ENCODE results near the gene CARNS1.
A peak's percentile ranks its signal among the peaks of the same experiment; 100 is the strongest.

Gene CARNS1

DNA sequence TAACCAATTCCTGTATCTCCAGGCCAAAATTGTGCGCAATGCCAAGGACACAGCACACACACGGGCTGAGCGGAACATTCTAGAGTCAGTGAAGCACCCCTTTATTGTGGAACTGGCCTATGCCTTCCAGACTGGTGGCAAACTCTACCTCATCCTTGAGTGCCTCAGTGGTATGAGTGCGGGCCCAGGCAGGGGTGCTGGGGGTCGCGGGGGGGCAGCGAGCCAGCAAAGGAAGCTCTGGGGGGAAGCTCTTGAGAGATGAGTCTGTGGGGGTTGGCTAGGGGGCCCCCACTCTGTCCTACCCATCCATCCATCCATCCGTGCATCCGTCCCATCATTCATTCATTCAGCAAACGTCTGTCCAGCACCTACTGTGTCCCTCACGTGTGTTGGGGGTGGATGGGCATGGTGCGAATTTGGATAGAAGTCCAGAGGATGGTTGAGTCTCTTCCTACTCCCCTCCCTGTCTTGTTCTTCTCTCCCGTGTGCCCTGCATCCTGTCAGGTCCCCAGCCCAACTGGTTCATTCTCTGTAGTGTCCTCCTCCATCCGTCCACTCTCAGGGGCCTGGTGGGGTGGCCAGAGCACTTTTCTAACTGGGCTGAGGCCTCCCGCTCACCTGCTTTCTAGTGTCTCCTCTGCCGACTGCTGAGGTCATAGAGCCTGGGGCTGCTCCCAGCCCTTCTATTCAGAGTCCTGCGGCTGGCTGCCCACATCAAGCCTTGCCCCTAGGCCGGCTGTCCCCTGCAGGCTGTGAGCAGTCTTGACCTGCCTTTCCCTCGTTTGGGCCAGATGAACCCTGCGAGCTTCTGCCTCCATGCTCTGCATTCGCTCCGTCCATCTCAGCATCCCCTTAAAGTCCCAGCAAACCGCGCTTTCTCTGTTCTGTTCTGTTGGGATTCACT, 16.1 kb downstream of the CARNS1 start:
- Mint-ChIP-seq H3K4me3 (peak overlapping the region; percentile 56), H3K36me3 (ENCODE audit: low read depth) (peaks cover 27% of the 10 kb centered on the region), H3K4me1 (ENCODE audit: low read depth) (peaks cover 29% of the 10 kb centered on the region)

DNA sequence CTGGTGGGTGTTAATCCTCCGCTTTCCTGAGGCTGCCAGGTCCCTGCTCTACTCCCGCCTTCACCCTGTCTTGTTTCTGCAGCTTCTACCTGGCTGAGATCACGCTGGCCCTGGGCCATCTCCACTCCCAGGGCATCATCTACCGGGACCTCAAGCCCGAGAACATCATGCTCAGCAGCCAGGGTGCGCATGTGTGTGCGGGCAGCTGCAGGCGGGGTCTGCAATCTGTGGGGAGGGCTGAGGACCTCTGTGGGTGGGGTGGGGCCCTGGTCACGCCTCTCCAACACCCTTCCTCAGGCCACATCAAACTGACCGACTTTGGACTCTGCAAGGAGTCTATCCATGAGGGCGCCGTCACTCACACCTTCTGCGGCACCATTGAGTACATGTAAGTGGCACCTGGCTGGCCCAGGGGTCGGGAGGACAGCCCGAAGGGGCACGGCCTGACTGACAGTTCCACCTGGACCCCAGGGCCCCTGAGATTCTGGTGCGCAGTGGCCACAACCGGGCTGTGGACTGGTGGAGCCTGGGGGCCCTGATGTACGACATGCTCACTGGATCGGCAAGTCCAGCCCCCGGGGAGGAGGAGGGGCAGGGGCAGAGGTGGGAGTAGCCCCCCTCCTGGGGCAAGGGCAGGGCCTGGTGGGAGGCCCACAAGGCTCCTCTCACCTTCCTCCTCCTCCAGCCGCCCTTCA, 17.3 kb downstream of the CARNS1 start:
- H3K4me1 Mint-ChIP-seq (ENCODE audit: low read depth): peaks cover 22% of the 10 kb centered on the region
- H3K9me3 Mint-ChIP-seq: no peaks in the 10 kb centered on the region
- H3K36me3 Mint-ChIP-seq (ENCODE audit: low read depth): peaks cover 32% of the 10 kb centered on the region
- no peak overlapping the region for H3K4me3 Mint-ChIP-seq
- H3K27ac Mint-ChIP-seq: peak overlapping the region; percentile 9
- H3K27me3 Mint-ChIP-seq (ENCODE audit: low read depth): no peaks in the 10 kb centered on the region

More for the DNA sequence above, 16.1 kb downstream of the CARNS1 start:
- H3K27me3 Mint-ChIP-seq (ENCODE audit: low read depth): no peaks in the 10 kb centered on the region
- peak overlapping the region; percentile 67 for H3K27ac Mint-ChIP-seq
- no peaks in the 10 kb centered on the region for H3K9me3 Mint-ChIP-seq

DNA sequence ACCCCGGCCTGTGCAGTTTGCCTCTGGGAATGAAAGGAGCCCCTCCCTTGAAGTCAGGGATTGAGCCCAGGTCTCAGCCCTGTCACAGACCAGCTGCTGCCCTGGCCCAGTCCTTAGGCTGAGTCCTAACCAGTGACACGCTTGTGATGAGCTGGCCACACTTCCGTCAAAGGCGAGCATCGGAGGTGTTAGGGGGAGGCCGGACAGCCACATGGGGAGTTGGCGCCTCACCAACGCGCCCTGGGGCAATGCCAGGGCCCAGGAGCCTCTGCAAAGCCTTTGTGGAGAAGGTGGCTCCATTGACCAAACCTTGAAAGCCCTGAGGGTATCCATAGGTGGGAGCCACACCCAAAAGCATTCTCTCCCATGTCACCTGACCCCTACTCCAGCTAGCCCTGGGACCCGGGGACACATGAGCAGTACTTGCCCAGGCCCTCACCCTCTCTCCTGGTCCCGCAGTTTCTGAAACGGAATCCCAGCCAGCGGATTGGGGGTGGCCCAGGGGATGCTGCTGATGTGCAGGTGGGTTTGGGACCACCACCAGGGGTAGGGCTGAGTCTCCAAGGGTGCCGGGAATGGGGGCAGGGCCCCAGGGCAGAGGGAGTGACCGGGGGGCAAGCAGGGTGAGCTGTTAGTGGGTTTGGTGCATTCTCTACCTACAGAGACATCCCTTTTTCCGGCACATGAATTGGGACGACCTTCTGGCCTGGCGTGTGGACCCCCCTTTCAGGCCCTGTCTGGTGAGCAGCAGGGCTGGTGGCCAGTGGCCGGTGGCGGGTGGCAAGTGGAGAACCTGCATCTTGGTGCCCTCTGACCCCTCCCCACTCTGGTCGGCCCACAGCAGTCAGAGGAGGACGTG, 18.3 kb downstream of the CARNS1 start:
- H3K36me3 Mint-ChIP-seq (ENCODE audit: low read depth): peaks cover 34% of the 10 kb centered on the region
- no peaks in the 10 kb centered on the region for H3K9me3 Mint-ChIP-seq
- no peaks in the 10 kb centered on the region for H3K27me3 Mint-ChIP-seq (ENCODE audit: low read depth)
- H3K4me3 Mint-ChIP-seq: no peak overlapping the region
- H3K4me1 Mint-ChIP-seq (ENCODE audit: low read depth): peaks cover 21% of the 10 kb centered on the region
- H3K27ac Mint-ChIP-seq: peak overlapping the region; percentile 49

DNA sequence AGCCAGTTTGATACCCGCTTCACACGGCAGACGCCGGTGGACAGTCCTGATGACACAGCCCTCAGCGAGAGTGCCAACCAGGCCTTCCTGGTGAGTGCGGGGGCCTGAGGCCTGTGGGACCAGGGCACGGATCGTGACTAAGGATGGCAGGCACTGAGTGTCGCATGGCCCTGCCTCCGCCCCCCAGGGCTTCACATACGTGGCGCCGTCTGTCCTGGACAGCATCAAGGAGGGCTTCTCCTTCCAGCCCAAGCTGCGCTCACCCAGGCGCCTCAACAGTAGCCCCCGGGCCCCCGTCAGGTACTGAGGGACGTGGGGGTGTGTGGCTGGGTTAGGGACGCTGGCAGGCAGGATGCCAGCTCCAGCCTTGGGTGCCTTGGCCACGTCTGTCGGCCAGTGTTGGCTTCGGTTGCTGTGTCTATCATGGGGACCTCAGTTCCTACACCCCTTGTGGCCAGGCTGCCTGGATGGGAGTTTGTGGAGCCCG, 19.0 kb downstream of the CARNS1 start:
- peak overlapping the region; percentile 9 for H3K27ac Mint-ChIP-seq
- H3K36me3 Mint-ChIP-seq (ENCODE audit: low read depth): peaks cover 41% of the 10 kb centered on the region
- peaks cover 27% of the 10 kb centered on the region for H3K4me1 Mint-ChIP-seq (ENCODE audit: low read depth)
- H3K27me3 Mint-ChIP-seq (ENCODE audit: low read depth): no peaks in the 10 kb centered on the region
- H3K4me3 Mint-ChIP-seq: no peak overlapping the region
- no peaks in the 10 kb centered on the region for H3K9me3 Mint-ChIP-seq

DNA sequence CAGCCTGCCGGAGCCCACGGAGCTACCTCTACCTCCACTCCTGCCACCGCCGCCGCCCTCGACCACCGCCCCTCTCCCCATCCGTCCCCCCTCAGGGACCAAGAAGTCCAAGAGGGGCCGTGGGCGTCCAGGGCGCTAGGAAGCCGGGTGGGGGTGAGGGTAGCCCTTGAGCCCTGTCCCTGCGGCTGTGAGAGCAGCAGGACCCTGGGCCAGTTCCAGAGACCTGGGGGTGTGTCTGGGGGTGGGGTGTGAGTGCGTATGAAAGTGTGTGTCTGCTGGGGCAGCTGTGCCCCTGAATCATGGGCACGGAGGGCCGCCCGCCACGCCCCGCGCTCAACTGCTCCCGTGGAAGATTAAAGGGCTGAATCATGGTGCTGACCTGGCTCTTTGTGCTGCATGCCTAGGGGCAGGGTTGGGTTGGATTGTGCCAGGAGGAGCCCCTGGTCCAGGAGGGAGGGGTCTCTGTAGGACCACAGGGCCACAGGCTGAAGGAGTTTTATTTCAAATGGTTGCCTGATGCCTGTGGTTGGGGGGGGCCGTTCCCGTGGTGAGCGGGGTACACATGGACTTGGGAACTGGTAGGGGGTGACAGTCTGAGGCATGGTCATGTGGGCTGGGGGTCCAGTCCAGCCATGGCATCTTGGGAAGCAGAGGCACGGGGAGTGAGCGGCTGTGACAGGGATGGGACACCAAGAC, 19.7 kb downstream of the CARNS1 start:
- H3K9me3 Mint-ChIP-seq: no peaks in the 10 kb centered on the region
- H3K4me3 Mint-ChIP-seq: peak overlapping the region; percentile 80
- H3K4me1 Mint-ChIP-seq (ENCODE audit: low read depth): peaks cover 33% of the 10 kb centered on the region
- H3K27me3 Mint-ChIP-seq (ENCODE audit: low read depth): no peaks in the 10 kb centered on the region
- H3K36me3 Mint-ChIP-seq (ENCODE audit: low read depth): peaks cover 44% of the 10 kb centered on the region
- peak overlapping the region; percentile 41 for H3K27ac Mint-ChIP-seq

DNA sequence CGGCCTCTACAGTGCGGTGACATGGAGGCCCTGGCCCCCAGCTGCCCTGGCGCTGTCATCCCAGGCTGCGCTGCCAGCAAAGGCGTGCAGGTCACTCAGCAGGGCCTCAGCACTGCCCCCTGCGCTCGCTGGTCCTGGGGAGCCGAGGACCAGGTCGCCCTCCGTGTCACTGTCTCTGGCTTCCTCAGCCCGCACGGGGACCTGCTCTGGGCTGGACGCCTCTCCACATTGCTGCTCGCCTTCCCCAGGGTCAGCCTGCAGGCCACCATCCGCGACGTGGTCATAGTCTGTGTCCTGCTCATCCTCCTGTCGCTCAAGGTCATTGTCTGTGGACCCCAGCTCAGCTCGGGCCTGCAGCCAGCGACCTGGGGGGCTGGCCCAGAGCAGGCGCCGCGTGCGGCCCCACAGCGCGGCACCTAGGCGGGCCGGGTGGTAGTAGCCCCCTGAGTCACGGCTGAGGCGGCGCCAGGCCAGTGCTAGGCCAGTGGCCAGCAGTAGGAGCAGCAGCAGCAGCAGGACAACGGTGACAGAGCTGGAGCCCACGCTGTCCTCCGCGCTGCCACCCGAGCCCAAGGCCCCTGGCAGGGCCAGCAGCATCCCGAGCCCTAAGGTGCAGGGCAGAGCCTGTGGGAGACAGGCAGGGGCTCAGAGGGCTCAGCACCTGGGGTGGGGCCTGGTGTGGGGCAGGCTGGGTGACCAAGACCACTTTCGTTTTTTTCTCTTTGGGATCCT, 20.4 kb downstream of the CARNS1 start:
- H3K9me3 Mint-ChIP-seq: no peaks in the 10 kb centered on the region
- H3K27ac Mint-ChIP-seq: peak overlapping the region; percentile 83
- peaks cover 37% of the 10 kb centered on the region for H3K4me1 Mint-ChIP-seq (ENCODE audit: low read depth)
- H3K36me3 Mint-ChIP-seq (ENCODE audit: low read depth): peaks cover 43% of the 10 kb centered on the region
- H3K4me3 Mint-ChIP-seq: peak overlapping the region; percentile 99
- H3K27me3 Mint-ChIP-seq (ENCODE audit: low read depth): no peaks in the 10 kb centered on the region

DNA sequence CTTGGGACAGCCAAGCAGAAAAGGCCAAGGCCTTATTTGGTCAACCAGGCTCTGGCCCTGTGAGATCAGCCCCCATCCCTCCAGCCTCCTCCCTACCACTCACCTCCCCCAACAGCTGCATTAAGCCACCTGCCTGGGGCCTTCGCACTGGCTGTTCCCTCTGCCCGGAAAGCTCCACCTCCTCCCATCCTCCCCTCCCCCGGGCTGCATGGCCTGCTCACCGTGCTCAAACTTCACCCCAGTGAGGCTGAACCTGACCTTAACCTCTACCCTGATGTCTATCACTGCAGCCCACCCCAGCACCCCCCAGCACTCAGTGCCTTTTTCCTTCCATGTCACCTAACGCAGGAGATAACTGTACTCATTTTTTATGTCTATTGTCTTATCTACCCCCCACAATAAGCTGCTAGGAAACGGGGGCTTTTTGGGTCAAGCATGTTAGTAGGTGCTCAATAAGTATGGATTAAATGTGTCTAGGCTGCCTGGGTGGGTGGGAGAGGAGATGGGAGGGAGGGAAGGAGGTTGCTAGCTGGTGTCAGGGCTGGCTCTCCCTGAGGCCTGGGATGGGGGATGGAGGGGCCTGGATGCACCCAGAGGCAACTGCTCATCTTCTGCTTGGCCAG, 21.1 kb downstream of the CARNS1 start:
- peaks cover 38% of the 10 kb centered on the region for H3K4me1 Mint-ChIP-seq (ENCODE audit: low read depth)
- no peaks in the 10 kb centered on the region for H3K27me3 Mint-ChIP-seq (ENCODE audit: low read depth)
- no peaks in the 10 kb centered on the region for H3K9me3 Mint-ChIP-seq
- peaks cover 42% of the 10 kb centered on the region for H3K36me3 Mint-ChIP-seq (ENCODE audit: low read depth)
- H3K27ac Mint-ChIP-seq: peak overlapping the region; percentile 83
- H3K4me3 Mint-ChIP-seq: peak overlapping the region; percentile 99

DNA sequence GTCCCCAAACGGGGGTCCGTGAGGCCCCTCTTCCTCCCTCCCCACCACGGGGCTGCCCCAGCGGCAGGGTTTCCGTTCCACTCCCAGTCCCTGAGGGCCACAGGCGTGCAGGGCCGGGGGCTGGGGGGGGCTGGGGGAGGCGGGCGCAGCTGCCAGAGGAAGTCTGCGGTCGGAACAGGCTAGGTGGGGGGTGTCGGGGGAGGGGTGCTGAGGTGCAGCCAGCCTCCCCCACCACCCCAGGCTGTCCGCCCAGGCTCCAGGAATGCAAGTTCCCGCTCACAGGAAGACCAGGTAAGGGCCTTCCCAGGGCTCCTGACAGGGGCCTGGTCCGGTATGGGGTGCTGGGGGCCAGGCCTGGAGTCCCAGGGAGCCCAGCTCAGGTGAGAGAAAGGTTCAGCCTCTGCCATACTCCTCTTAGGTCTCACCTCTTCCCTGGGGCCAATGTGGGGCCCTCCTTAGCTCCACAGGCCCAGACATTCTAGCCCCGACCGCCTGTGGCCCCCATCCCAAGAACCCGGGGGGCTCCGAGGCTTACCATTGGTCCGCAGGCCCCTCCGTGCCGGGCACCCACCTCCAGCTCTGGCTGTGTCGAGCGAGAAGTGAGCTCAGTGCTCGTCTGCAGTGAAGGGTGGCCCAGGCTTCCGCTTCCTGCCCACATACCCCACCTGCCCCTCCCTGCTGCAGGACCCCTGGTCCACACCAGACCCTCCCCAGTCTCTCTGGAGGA, 21.8 kb downstream of the CARNS1 start, which contains the start of gene PTPRCAP:
PTPRCAP (minus strand) TSS at position 601 of the 727 bp plus-strand sequence; CDS start at position 538, 63 bp downstream.
- Mint-ChIP-seq H3K36me3 (ENCODE audit: low read depth) (peaks cover 35% of the 10 kb centered on the region), H3K27ac (peak within 1 kb of the TSS; percentile 88), H3K4me3 (peak within 1 kb of the TSS; percentile 99), H3K4me1 (ENCODE audit: low read depth) (peaks cover 36% of the 10 kb centered on the region), H3K27me3 (ENCODE audit: low read depth) (no peaks in the 10 kb centered on the region), H3K9me3 (no peaks in the 10 kb centered on the region)

DNA sequence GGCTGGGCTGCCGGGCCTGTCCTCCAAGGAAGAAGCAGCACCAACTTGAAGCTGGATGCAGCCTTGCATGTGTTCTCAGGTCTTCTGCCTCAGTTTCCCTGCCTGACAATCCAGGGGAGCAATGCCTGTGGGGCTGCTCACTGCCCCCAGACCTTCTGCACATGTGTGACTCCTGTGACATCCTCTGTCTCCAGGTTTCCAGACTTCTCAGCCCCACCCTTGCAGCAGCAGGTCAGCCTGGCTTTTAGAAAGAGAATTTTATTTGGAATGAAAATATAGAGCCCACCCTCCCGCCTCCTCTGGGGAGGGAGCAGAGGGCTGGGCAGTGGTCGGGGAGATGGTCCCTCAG, 22.3 kb downstream of the CARNS1 start:
- Mint-ChIP-seq H3K4me1 (ENCODE audit: low read depth) (peaks cover 35% of the 10 kb centered on the region), H3K27ac (peak overlapping the region; percentile 88), H3K4me3 (peak overlapping the region; percentile 99), H3K36me3 (ENCODE audit: low read depth) (peaks cover 33% of the 10 kb centered on the region), H3K27me3 (ENCODE audit: low read depth) (no peaks in the 10 kb centered on the region), H3K9me3 (no peaks in the 10 kb centered on the region)

DNA sequence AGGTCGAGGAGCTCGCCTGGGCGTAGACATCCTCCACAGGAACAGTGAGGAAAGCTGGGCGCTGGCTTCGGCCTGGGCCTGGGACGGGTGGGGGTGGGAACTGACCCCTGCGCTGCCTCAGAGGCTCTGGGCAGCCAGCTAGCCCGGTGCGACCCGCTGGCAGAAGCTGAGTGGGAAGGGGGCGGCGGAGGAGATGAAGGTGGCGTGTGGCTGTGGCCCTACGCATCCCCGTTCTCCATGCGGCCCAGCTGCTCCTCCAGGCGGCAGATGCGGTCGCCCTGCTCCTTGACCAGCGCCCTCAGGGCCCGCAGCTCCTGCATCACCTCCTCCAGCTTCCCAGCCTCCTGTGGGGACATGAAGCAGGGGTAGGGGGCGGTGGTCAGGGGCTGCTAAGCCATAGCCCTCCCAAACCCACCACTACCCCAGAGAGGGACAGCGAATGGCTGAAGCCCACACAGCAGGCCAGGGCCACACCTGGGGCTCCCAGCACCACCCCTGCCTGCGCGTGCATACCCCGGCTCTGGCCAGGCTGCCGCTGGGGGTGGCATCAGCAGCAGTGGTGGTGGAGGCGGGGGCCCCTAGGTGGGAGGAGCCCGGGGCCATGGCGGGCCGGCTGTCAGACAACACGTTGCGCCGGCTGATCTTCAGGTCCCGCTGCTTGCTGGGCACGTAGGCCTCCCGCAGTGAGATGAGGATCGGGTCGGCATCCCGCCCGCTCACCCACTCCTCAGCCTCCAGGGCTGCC, 22.9 kb downstream of the CARNS1 start:
- Mint-ChIP-seq H3K9me3 (no peaks in the 10 kb centered on the region), H3K27me3 (ENCODE audit: low read depth) (no peaks in the 10 kb centered on the region), H3K4me3 (peak overlapping the region; percentile 99), H3K36me3 (ENCODE audit: low read depth) (peaks cover 33% of the 10 kb centered on the region), H3K27ac (peak overlapping the region; percentile 99), H3K4me1 (ENCODE audit: low read depth) (peaks cover 34% of the 10 kb centered on the region)

DNA sequence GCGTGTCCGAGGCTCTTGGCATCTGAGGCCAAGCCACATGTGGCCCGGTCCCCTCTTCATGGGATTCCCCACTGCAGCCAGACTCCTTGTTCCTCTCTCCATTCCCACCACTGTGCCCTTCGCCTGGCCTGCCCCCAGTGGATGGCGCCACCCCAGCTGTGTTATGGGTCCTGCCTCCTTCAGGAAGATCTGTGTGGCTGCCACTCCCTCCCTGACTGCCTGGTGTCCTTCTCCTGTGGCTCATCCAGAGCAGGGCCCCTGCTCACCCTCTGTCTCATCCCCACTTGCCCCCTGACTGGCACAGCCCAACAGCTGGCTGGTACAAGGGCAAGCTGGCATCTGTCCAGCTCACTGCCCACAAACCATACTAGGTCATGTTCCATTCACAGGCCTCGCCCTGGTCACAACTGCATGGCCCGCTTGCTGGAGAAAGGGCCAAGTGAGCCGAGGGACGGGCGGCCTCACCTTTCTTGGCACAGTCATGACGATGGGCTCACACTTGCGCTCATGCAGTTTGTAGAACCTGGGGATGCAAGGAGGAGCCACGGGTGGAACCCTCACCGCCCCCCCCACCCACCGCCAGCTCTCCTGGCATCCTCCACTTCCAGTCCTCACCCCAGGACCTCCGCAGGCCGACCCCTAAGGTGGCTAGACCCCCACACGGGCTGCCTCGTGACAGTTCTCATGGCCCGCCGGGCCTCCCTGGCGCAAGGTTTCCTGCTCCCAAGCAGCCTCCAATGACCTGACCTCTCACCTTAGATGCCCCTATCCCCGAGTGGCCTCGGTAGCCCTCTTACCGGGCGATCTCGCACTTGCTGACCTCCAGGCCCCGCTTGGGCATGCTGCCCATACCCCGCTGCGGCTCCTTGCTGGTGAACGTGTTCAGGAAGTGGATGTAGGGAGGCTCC, 24.1 kb downstream of the CARNS1 start:
- H3K4me3 Mint-ChIP-seq: peak overlapping the region; percentile 99
- peak overlapping the region; percentile 99 for H3K27ac Mint-ChIP-seq
- H3K27me3 Mint-ChIP-seq (ENCODE audit: low read depth): no peaks in the 10 kb centered on the region
- H3K9me3 Mint-ChIP-seq: no peaks in the 10 kb centered on the region
- H3K36me3 Mint-ChIP-seq (ENCODE audit: low read depth): peaks cover 33% of the 10 kb centered on the region
- peaks cover 42% of the 10 kb centered on the region for H3K4me1 Mint-ChIP-seq (ENCODE audit: low read depth)
